ENCODE measurements around the gene TOX2. TPM values are rescaled to one million over a fixed set of nuclear protein-coding genes. Genes with fewer than 3 reads are reported as not detected.
A peak's percentile ranks its signal among the peaks of the same experiment; 100 is the strongest.

The TOX2 gene
- total RNA-seq, 1 experiment from 2014 or later, result 0.18 TPM

GRCh38 chr20:43938932-43939761, 24.5 kb downstream of the TOX2 start:
- DNase-seq (ENCODE audit: low spot score), result peak; percentile 84

DNA sequence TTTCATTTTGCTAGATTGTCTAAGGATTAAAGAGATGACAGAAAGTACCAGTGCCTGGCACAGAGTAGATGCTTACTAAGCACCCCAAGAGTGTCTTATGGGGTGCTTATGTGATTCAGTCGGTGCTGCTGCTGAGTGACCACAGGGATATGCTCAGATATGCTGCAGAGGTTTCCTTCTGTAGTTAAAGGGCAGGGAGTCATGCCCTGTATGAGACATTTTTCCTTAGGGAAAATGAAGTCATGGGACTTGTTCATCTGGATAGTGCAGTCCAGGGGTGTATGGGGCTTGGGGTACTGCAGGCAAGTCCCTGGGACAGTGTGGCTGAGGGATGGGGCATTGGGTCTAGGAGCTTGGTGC, 25.1 kb downstream of the TOX2 start:
- DNase-seq (ENCODE audit: low spot score), result no peak

- DNase-seq (ENCODE audit: low spot score), result no peak
Observed at GRCh38 chr20:43940518-43941225, 26.0 kb downstream of the TOX2 start.

DNA sequence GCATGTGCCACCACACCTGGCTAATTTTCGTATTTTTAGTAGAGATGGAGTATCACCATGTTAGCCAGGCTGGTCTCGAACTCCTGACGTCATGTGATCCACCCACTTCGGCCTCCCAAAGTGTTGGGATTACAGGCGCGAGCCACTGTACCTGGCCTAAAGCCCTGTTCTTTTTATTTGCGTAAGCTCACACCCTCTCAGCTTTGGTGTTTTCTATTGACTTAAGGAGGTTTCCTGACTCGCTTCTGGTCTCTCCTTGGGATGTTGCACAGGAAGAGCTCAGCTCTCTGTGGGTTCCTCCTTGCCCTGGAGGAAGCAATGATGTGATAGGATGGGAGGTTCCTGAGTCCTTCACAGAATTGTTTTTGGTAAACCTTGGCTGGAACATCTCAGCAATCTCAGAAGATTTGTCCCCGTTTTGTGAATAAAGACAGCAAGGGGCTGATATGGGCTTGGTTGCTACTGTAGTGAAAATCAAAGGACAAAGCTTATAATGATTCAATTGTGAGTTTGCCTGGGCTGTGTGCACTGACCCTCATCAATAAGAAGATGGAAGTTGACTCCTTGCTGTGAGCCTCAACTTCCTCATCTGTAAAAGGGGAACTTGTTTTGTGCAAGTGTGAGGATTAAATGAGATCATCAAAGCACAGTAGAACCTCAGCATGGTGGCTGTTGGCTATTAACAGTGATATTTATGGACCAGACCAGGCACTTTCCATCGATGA, 27.0 kb downstream of the TOX2 start:
- peak; percentile 49 for DNase-seq (ENCODE audit: low spot score)

GRCh38 chr20:43942201-43942590, 27.5 kb downstream of the TOX2 start:
- no peak for DNase-seq (ENCODE audit: low spot score)

- DNase-seq (ENCODE audit: low spot score), result peak; percentile 79
Observed at GRCh38 chr20:43942667-43943285, 28.1 kb downstream of the TOX2 start.

- DNase-seq (ENCODE audit: low spot score), result no peak
Observed at GRCh38 chr20:43943725-43944124, 29.1 kb downstream of the TOX2 start.

- no peak for DNase-seq (ENCODE audit: low spot score)
Observed at GRCh38 chr20:43944653-43945235, 30.1 kb downstream of the TOX2 start.

DNA sequence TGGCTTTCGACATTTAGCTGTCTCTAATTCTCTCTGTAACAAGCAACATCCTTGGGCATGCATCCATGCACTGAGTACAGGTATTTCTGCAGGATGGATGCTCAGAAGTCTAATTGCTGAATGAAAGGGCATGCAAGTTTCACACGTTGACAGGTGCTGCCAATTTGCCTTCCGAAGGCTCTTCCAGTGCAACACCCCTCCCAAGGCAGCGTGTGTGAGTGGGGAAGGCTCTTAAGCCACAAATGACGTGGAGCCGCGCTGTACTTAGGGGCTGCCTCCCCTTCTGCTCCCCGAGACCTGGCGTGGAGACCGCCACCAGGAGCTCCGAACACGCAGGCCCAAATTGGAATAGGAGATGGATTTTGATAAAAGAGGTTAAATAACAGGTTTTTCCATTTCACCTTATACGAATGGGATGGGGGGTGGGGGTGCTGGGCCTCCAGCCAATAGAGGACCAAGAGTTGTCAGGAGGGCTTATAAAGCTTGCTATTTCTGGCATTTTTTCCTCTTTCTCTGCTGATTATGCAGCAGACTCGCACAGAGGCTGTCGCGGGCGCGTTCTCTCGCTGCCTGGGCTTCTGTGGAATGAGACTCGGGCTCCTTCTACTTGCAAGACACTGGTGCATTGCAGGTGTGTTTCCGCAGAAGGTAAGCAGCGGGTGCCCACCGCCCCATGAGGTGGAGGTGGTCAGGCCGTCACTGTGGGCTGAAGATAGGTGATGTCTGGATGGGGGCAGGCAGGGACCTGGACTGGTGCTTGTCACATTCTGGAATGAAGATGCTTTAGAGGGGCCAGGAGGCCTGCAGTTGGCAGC, 30.9 kb downstream of the TOX2 start:
- no peak for DNase-seq (ENCODE audit: low spot score)

DNA sequence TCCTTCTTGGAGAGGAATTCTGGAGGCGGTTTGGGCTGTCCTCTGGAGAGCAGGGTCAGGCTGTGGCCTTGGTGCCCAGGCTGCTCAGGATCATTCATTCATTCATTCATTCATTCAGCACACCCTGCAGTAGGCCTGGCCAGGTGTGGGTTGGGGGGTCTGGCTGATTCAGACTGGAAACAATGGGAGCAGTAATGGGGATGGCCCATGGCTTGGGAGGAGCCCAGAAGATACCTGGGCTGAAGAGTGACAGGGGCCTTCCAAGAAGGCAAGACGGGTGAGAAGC, 31.5 kb downstream of the TOX2 start:
- DNase-seq (ENCODE audit: low spot score), result no peak

GRCh38 chr20:43946659-43947315, 32.1 kb downstream of the TOX2 start:
- DNase-seq (ENCODE audit: low spot score), result no peak

GRCh38 chr20:43947316-43947710, 32.7 kb downstream of the TOX2 start:
- no peak for DNase-seq (ENCODE audit: low spot score)

DNA sequence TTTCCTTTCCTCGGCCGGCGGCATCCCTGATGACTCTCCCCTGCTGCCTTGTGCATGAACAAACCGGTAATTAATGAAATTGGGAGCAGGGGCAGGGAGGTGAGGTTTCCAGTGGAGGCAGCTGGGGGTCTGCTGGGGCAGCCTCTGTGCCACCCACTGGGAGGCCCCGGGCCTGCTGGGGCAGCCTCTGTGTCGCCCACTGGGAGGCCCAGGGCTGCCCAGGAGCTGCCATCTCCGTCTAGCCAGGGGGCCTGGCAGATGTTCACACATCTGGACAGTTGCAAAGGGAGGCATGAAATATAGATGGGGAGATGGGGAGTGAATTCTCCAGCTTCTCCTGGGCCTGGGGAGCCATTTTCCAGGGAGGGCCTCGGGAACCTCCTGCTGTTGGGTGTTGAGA, 33.8 kb downstream of the TOX2 start:
- DNase-seq (ENCODE audit: low spot score), result no peak

GRCh38 chr20:43949248-43949647, 34.6 kb downstream of the TOX2 start:
- no peak for DNase-seq (ENCODE audit: low spot score)

DNA sequence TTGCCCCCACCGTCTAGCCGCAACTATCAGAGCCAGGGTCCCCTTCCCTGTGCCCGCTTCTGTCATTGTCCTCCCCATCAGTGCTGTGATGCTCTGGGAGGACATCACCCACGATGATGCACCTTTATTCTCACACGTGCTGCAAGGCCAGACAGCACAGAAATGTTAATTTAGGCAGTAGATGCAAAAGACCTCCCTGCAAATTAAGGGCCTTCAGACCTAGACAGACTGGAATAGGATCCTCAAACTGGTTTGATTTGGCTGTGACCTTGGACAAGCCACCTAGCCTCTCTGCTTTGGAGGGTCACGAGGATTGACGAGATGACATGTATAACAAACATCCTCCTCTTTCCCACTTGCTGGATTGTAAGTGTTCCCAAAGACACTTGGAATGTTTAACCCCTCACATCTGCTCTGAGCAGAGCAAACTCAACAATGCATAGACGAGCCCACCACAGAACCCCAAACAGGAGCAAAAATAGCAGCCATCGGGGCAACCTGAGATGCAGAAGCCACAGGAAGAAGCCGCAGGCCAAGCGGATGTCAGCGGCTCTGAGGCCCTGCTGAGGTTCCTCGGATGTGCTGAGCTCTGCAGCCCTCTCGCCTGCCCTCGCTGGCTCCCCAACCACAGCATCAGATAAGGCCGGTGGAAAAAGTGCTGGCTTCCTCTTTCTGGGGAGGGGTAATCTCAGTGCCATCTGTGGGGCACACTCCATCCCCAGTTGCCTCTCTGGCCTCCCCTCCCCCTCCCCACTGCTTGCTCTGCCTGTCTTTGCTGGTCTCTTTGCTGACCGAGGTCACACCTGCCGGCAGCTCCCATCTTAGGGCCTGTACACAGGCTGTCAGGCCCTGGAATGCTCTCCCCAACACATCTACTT, 35.3 kb downstream of the TOX2 start:
- DNase-seq (ENCODE audit: low spot score), result peak; percentile 71

DNA sequence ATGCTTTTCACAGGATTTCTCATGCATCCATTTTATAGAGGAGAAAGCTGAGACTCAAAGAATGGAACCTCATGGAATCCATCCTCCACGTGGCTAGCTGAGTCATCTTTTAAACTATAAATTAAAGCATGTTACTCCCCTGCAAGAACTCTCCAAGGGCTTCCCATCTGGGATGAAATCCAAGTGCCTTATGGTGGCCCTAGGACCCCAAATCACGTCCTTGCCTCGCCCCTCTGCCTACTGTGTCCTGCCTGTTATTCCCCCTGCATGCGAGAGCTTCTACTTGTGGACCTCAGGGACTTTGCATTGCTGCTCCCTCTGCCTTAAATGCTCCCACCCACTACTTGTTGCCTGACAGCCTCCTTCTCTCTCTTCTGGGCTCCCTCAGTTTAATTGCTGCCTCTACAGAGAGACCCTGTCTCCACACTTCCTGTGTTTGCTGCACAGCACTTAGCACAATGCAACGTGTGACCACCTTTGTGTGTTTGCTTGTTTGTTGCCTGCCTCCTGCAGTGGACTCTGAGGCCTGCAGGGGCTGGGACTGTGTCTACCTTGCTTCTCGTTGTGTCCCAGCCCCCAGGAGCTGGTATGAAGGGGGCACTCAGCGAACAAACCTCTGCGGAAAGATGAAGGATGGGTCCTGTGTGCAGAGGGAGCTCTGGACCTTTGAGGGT, 39.4 kb downstream of the TOX2 start:
- no peak for DNase-seq (ENCODE audit: low spot score)

GRCh38 chr20:43954704-43955061, 40.0 kb downstream of the TOX2 start:
- DNase-seq (ENCODE audit: low spot score), result no peak

DNA sequence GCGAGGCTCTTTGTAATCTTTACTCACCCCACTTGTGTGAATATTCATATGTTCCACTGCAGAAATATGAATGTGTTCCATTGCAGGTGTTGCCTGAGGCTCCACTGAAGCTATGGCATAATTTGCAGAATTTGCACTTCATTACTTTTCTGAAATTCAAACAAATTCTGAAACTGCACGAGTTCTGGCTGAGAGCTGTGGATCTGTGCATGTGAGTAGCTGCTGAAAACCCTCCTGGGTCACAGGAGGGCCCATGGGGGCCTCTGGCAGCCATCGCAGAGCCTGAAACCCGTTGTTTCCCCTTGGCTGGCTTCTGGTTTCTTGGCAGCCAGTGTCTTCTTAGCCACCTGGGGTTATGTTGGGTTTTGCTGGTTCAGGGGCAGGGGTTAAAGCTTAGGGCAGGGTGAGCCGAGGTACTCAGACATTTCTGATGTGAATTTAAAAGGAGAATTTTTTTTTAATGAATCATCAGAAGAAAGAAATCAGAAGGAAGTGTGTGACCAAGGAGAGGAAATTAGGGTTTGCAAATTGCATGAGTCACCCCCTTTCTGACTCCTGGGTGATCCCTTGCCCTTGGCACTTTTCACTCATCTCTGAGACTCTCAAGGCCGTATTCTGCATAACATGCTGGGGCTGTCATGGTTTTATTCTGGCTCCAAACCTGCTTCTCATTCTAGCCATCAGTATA, 40.6 kb downstream of the TOX2 start:
- DNase-seq (ENCODE audit: low spot score), result peak; percentile 74
